Suprapubic skin (tissue), 4 donors: ENCODE data around the gene SACM1L. TPM values are rescaled to one million over a fixed set of nuclear protein-coding genes. Genes with fewer than 3 reads are reported as not detected.

Source experiments
- DNase-seq, 2 donors: peaks; one replicate each; pipeline ENCODE4 v3.0.0-alpha.2; 2019; ENCODE audit warnings: low spot score in 2 of 2
- H3K27ac ChIP-seq: fragments of 200-600 bp; sonication (generic); one replicate; pipeline ENCODE4 v1.5.1; 2019
- H3K27me3 ChIP-seq: fragments of 200-600 bp; sonication (generic); one replicate; pipeline ENCODE4 v1.5.1; 2019
- H3K36me3 ChIP-seq: fragments of 200-600 bp; sonication (generic); one replicate; pipeline ENCODE4 v1.5.1; 2019
- H3K4me1 ChIP-seq: fragments of 200-600 bp; sonication (generic); one replicate; pipeline ENCODE4 v1.5.1; 2019
- H3K4me3 ChIP-seq: fragments of 200-600 bp; sonication (generic); one replicate; pipeline ENCODE4 v1.5.1; 2019; ENCODE audit warnings: mild to moderate bottlenecking
- H3K9me3 ChIP-seq: fragments of 200-600 bp; sonication (generic); one replicate; pipeline ENCODE4 v1.5.1; 2019
- EP300 ChIP-seq: sonication (generic); formaldehyde crosslinking; IDR thresholded peaks from one replicate; pipeline ENCODE4 v1.6.1; 2017; ENCODE audit warnings: antibody characterized with exemption
- POLR2A ChIP-seq, 2 donors: fragments of 450-650 bp; IDR thresholded peaks; one replicate each; pipeline ENCODE4 v1.6.1; 2017; ENCODE audit warnings: antibody characterized with exemption in 2 of 2, mild to moderate bottlenecking in 2 of 2, moderate library complexity in 2 of 2
- POLR2AphosphoS5 ChIP-seq, 3 donors: sonication (generic); formaldehyde crosslinking; IDR thresholded peaks; one replicate each; pipeline ENCODE4 v1.6.1; 2017; ENCODE audit warnings: antibody characterized with exemption in 3 of 3
- WGBS: methylation state at CpG from one replicate; pipeline ENCODE4 v1.1.5; 2018; 5-methylcytosine and 5-hydroxymethylcytosine counted together
- total RNA-seq, 4 donors: library from RNA; depleted of rRNA; stranded (reverse); fragments of >200 nt; gene quantifications; one replicate each; pipeline ENCODE4 v1.1.0, GENCODE V29; 2016
- TF ChIP-seq, protein P1 (sequence below), 2 donors: fragments of 200-600 bp in 1 of 2; fragments of 450-650 bp in 1 of 2; sonication (generic) in 1 of 2; IDR thresholded peaks; one replicate each; pipeline ENCODE4 v1.5.1; 2016 to 2019; ENCODE audit warnings: antibody characterized with exemption in 2 of 2, mild to moderate bottlenecking in 1 of 2, moderate library complexity in 1 of 2

Gene SACM1L
- 10 to 100 TPM; 22.8 to 48.9 (median 31.2) TPM for total RNA-seq

DNA sequence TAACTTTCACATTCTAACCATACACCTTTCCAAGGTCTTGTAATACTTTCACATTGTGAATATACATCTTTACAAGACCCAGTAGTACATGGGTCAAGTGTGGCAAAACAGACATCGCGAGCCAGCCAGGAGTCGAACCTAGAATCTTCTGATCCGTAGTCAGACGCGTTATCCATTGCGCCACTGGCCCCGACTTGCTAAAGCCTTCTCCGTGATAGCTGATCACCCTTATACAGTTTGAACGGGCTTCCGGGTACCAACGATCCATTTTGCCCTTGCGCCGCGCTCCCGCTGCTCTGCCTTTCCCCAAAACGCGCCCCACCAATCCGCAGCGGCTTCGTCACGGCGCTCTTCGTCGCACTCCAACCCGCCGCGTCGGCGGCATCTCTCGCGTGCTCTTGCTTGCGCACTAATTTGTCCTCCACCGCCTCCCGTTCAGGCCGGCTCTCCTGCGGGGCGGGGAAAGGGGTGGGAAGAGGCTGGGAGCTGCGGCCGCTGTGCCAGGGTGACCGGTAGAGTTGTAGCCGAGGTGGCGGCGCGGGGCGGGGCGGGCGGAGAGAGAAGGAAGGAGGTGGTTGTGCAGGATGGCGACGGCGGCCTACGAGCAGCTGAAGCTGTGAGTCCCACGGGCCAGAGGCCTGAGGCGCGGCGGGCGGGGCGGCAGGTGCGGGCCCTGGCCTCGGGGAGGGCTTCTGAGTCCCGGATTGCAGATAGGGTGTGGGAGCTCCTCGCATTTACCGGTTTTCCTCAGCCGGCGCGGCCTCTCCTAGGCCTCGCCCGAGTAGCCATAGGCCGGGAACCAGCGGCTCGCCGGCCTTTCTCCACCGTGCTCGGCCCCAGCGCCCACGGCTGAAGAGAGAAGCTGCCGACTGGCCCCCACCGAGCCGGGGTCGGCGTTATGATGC lies at the start of gene SACM1L:
Gene SACM1L (plus strand): TSS at position 515 of the 905 bp plus-strand sequence. CDS start 70 bp downstream, at position 585.
- H3K27ac ChIP-seq = peak within 1 kb of the TSS; percentile 85
- H3K4me3 ChIP-seq = peak within 1 kb of the TSS; percentile 72
- TF ChIP-seq POLR2A (IDR thresholded peaks at IDR 0.05) (peak in 1 of 2 donors; percentile 47), POLR2AphosphoS5 (IDR thresholded peaks at IDR 0.05) (peak; percentile 52 to 99 (median 97))
- TF ChIP-seq, protein P1, sequence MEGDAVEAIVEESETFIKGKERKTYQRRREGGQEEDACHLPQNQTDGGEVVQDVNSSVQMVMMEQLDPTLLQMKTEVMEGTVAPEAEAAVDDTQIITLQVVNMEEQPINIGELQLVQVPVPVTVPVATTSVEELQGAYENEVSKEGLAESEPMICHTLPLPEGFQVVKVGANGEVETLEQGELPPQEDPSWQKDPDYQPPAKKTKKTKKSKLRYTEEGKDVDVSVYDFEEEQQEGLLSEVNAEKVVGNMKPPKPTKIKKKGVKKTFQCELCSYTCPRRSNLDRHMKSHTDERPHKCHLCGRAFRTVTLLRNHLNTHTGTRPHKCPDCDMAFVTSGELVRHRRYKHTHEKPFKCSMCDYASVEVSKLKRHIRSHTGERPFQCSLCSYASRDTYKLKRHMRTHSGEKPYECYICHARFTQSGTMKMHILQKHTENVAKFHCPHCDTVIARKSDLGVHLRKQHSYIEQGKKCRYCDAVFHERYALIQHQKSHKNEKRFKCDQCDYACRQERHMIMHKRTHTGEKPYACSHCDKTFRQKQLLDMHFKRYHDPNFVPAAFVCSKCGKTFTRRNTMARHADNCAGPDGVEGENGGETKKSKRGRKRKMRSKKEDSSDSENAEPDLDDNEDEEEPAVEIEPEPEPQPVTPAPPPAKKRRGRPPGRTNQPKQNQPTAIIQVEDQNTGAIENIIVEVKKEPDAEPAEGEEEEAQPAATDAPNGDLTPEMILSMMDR (IDR thresholded peaks at IDR 0.05) = no peak
- H3K9me3 ChIP-seq = no peaks in the 10 kb centered on the region
- under 1% methylated on average over 77 of the region's 81 CpGs for WGBS
- H3K4me1 ChIP-seq = peaks cover 65% of the 10 kb centered on the region
- no peaks in the 10 kb centered on the region for H3K36me3 ChIP-seq
- peak; percentile 99 for DNase-seq
- H3K27me3 ChIP-seq = no peaks in the 10 kb centered on the region

- DNase-seq = no peak
- no peaks in the 10 kb centered on the region for H3K27me3 ChIP-seq
- H3K36me3 ChIP-seq = peaks cover 9% of the 10 kb centered on the region
- 82% methylated on average over 1 of the region's 1 CpG for WGBS
- H3K9me3 ChIP-seq = no peaks in the 10 kb centered on the region
- peaks cover 22% of the 10 kb centered on the region for H3K4me1 ChIP-seq
- TF ChIP-seq POLR2AphosphoS5 (IDR thresholded peaks at IDR 0.05) (no peak), POLR2A (IDR thresholded peaks at IDR 0.05) (no peak), EP300 (no peak)
- TF ChIP-seq, protein P1 (IDR thresholded peaks at IDR 0.05) = no peak
- no peak overlapping the region for H3K4me3 ChIP-seq
- peak overlapping the region; percentile 38 for H3K27ac ChIP-seq
Observed at GRCh38 chr3:45640091-45640507, 49.1 kb upstream of the SACM1L start.

- Histone ChIP-seq H3K9me3 (no peaks in the 10 kb centered on the region), H3K27me3 (no peaks in the 10 kb centered on the region), H3K27ac (peak overlapping the region; percentile 38), H3K4me3 (no peak overlapping the region), H3K4me1 (peaks cover 22% of the 10 kb centered on the region), H3K36me3 (peaks cover 9% of the 10 kb centered on the region)
- no peak for DNase-seq
- no peak for TF ChIP-seq POLR2AphosphoS5 (IDR thresholded peaks at IDR 0.05)
- no peak for TF ChIP-seq EP300
- no peak for TF ChIP-seq POLR2A (IDR thresholded peaks at IDR 0.05)
- TF ChIP-seq, protein P1 (IDR thresholded peaks at IDR 0.05) = no peak
- 66% methylated on average over 4 of the region's 4 CpGs for WGBS
Observed at GRCh38 chr3:45640724-45641361, 48.4 kb upstream of the SACM1L start.

DNA sequence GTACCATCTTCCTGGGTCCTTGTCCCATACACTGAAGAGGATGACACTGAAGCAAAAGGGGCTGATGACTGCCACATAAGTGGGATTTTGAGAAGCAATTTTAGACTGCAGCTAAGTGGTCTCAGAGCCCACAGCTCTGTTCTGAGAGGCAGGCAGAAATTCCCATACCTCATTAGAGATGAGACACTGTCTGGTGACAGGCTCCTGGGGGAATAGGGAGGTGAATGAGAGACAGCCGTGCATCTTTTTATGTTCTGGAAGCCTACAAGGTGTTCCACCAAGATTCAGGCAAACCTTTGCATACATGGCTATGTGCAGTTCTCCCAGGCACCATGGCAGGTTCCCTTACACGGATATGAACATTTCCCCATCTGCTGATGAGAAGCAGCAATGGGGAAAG lies 47.4 kb upstream of the SACM1L start:
- no peak for DNase-seq
- TF ChIP-seq POLR2AphosphoS5 (IDR thresholded peaks at IDR 0.05) = no peak
- no peak for TF ChIP-seq POLR2A (IDR thresholded peaks at IDR 0.05)
- TF ChIP-seq EP300 = no peak
- TF ChIP-seq, protein P1 (IDR thresholded peaks at IDR 0.05) = no peak
- no peaks in the 10 kb centered on the region for H3K9me3 ChIP-seq
- H3K4me1 ChIP-seq = peaks cover 30% of the 10 kb centered on the region
- no peak overlapping the region for H3K27ac ChIP-seq
- H3K27me3 ChIP-seq = no peaks in the 10 kb centered on the region
- peaks cover 3% of the 10 kb centered on the region for H3K36me3 ChIP-seq
- 90% methylated on average over 2 of the region's 2 CpGs for WGBS
- no peak overlapping the region for H3K4me3 ChIP-seq

DNA sequence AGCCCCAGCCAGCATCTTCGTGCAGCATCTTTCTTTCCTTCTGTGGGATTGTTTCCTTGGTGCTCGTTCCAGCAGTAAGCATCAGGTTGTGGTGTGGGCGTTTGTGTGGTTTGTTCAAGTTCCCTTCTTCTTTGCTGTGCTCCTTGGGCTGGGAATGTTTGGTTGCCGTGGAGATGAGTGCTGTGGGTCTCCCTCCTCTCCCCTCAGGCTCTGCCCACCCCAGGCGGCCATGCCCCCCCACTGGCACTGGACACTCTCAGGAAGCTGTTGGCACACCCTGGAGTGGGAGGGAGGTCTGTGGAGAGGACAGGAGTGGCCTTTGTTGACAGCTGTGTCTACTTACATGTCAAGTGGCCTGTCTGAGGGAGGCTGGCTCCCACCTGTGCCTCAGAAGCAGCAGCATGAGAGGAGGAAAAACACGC lies 46.5 kb upstream of the SACM1L start:
- TF ChIP-seq EP300 (no peak), POLR2A (IDR thresholded peaks at IDR 0.05) (no peak), POLR2AphosphoS5 (IDR thresholded peaks at IDR 0.05) (no peak)
- TF ChIP-seq, protein P1 (IDR thresholded peaks at IDR 0.05) = no peak
- DNase-seq = no peak
- WGBS = 84% methylated on average over 6 of the region's 6 CpGs
- Histone ChIP-seq H3K27ac (no peak overlapping the region), H3K4me3 (no peak overlapping the region), H3K27me3 (no peaks in the 10 kb centered on the region), H3K36me3 (peaks cover 2% of the 10 kb centered on the region), H3K4me1 (peaks cover 39% of the 10 kb centered on the region), H3K9me3 (no peaks in the 10 kb centered on the region)
